22Rv1 (cell line): ENCODE data around the gene TTLL3.

Source experiments
- H3K27ac ChIP-seq: fragments of 450-650 bp; 2 replicates; pipeline ENCODE4 v1.5.1; 2017
- ZFX ChIP-seq: fragments of 450-650 bp; IDR thresholded peaks from 2 replicates; pipeline ENCODE4 v1.6.1; 2017; ENCODE audit warnings: antibody characterized with exemption, borderline replicate concordance
- TF ChIP-seq, protein P1 (sequence below): fragments of 450-650 bp; IDR thresholded peaks from 2 replicates; pipeline ENCODE4 v1.5.1; 2017; ENCODE audit warnings: mild to moderate bottlenecking

TTLL3 gene

GRCh38 chr3:9768141-9768775 lies 41.8 kb upstream of the TTLL3 start:
- TF ChIP-seq, protein P1, sequence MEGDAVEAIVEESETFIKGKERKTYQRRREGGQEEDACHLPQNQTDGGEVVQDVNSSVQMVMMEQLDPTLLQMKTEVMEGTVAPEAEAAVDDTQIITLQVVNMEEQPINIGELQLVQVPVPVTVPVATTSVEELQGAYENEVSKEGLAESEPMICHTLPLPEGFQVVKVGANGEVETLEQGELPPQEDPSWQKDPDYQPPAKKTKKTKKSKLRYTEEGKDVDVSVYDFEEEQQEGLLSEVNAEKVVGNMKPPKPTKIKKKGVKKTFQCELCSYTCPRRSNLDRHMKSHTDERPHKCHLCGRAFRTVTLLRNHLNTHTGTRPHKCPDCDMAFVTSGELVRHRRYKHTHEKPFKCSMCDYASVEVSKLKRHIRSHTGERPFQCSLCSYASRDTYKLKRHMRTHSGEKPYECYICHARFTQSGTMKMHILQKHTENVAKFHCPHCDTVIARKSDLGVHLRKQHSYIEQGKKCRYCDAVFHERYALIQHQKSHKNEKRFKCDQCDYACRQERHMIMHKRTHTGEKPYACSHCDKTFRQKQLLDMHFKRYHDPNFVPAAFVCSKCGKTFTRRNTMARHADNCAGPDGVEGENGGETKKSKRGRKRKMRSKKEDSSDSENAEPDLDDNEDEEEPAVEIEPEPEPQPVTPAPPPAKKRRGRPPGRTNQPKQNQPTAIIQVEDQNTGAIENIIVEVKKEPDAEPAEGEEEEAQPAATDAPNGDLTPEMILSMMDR, result no peak
- no peak for TF ChIP-seq ZFX

GRCh38 chr3:9769012-9769411 lies 41.0 kb upstream of the TTLL3 start:
- TF ChIP-seq ZFX, result no peak
- TF ChIP-seq, protein P1, result no peak

More at GRCh38 chr3:9768141-9768775, 41.8 kb upstream of the TTLL3 start:
- H3K27ac ChIP-seq, result peak overlapping the region; percentile 65

GRCh38 chr3:9769426-9770275 lies 40.4 kb upstream of the TTLL3 start, which contains the start of gene CAMK1:
CAMK1 (minus strand) TSS chr3:9769947; CDS start chr3:9767749, 2,198 bp downstream.
- peak within 1 kb of the TSS; percentile 65 for H3K27ac ChIP-seq
- TF ChIP-seq ZFX, result no peak
- TF ChIP-seq, protein P1, result peak; percentile 15; the same call in 1 of the 2 replicates

More at GRCh38 chr3:9769012-9769411, 41.0 kb upstream of the TTLL3 start:
- peak overlapping the region; percentile 65 for H3K27ac ChIP-seq

DNA sequence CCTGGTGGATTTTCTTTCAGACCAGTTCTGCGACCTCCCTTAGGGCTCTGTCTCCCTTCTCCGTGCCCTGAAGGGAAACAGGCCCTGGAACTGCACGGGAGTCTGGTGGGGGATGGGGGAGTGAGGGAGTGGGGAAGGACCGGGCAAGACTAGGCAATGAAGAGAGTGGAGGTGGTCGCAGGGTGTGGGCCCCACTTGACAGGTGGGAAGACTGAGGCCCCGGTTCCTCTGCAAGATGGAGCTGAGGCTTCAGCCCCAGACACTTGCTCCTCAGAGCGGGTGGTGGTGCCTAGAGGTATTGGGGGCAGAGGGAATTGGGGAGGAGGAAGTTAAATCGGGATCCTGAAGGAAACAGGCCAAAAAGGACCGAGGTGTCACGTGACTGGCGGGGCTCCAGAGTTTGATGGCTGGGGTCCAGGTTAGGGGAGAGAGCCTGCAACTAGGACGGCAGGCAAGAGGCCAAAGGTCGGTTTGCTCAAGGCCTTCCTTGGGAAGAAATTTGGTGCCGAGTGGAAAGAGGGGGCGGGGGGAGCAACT lies 39.7 kb upstream of the TTLL3 start:
- TF ChIP-seq, protein P1, result no peak
- no peak for TF ChIP-seq ZFX
- peak overlapping the region; percentile 65 for H3K27ac ChIP-seq

- H3K27ac ChIP-seq, result peak overlapping the region; percentile 65
These were observed 39.1 kb upstream of the TTLL3 start for GRCh38 chr3:9771007-9771406.

DNA sequence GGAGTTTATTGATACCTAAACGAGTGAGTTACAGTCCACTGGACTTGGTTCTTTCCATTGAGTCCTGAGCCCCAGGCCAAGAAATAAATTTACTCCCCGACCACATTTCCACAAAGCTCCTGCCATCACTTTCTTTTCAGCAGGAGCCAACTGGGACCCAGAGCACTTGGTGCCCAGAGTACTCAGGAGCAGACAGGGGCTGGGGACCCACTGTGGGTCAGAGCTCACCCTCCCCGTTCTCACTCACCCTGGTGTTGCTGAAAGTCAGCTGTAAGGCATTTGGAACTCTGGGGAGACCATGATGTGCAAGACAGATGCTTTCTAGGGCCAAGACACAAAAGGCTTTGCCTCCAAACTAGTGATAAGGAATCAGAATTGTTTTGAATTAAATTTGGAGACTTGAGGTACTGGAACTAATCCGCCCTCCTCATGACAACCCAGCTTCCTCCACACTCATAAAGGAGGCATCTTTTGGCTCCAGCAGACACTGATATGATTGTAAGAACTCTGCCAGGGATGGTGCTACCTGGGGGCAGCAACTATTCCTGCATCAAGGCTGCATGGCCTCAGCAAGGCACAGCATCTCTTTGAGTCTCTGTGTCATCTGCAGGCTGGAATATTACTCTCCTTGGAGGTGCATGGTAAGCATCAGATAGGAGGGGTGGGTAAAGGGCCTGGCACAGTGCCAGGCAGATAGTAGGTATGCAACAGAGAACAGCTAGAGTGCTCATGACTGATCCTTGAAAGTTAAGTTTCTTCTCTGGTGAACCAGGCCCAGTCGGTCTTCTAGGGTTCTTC lies 33.0 kb upstream of the TTLL3 start:
- H3K27ac ChIP-seq, result no peak overlapping the region
- TF ChIP-seq, protein P1, result no peak
- TF ChIP-seq ZFX, result no peak

GRCh38 chr3:9777694-9778021 lies 32.4 kb upstream of the TTLL3 start:
- no peak for TF ChIP-seq ZFX
- TF ChIP-seq, protein P1, result no peak
- no peak overlapping the region for H3K27ac ChIP-seq
